ENCODE results near the gene ADD2.
"Not testable (repeated sequence)": the region's sequence is repeated elsewhere in the genome, so short reads cannot be mapped to it uniquely, and the experiment has no call there.

ADD2 gene

DNA sequence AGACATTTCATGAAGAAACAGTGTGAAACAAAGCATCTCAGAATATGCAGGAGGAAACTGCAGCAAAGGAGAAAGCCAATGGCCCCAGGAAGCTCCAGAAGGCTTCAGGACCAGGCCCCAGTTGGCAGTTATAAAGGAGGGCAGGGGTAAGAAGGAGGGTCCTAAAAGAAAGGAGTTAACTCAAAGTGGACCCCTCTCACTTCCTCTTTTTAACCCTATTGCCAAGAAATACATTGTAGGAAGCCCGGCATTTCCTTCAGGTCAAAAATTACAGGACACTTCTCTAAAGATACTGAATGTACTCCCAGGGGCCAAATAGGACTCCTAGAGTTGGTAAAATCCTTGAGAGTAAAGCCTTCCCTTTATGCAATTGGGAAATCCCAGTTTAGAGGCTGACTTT is 137.2 kb downstream of the ADD2 start:
- no peak for DNase-seq

DNA sequence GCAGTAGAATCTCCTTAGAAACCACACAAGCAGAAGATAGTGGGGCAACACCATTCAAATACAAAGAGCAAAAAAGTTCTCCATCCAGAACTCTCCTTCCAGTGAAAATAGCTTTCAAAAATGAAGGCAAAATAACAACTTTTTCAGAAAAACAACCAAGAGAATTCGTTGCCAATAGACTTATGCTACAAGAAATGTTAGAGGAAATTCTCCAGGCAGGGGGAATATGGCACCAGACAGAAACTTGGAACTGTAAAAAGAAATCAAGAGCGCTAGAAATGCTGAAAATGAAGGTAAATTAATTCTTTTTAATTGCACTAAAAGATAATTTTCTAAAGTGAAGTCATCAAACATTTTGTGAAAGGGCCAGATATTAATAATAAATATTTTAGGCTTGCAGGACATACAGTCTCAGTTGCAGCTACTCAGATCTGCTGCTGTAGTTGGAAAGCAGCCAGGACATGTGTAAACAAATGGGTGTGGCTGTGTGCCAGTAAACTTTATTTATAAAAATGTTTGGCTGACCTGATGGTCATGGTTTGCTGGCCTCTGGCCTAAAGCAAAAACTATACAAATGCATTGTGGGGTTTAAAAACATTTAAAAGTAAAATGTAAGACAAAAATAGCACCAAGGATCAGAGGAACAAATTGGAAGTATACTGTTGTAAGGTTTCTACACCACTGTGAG is 140.6 kb downstream of the ADD2 start:
- DNase-seq = no peak

GRCh38 chr2:70626254-70626990 is 141.6 kb downstream of the ADD2 start:
- DNase-seq = no peak

GRCh38 chr2:70621536-70621935 is 146.5 kb downstream of the ADD2 start:
- DNase-seq = not testable (repeated sequence)

- DNase-seq = no peak
These were observed 148.0 kb downstream of the ADD2 start for GRCh38 chr2:70620020-70620419.

DNA sequence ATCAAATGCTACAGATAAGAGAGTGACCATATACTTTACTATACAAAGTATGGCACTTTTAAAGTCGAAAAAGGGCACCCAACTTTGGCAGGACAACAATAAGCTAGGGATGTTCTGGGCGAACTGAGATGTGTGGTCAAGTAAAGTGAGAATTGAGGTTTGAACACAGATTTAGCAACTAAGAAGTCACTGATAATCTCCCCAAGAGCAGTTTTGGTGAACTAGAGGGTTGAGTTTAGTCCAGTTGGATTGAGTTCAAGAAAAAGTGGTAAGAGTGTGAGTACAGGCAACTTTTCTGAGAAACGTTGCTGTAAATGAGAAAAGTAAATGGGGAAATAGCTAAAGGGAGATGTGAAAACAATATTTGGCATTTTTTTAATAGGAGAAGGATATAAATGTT is 148.8 kb downstream of the ADD2 start:
- DNase-seq = no peak

DNA sequence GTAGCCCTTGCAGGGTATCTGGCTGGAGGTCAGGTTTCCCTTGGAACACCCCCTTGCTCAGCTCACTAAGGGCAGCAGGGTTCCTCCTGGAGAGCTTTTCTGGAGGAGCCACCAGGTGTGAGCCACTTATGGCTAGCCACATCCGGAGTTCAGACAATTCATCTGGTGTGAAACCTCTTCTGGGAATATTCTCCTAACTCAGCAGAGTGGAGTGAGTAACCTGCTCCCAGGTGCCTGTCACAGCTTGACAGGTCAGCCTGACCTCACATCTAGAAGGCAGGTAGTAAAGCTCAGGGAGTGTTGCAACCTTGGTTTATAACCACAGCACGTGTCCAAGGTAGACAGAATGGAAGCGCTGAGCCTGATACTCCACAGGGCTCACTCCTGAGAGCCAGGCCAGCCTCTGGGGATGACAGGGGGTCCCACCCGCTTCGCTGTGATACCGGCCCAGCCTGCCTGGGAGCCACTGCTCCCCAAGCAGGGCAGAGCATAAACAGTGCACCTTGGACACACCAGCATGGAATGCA is 151.8 kb downstream of the ADD2 start:
- DNase-seq = no peak

- no peak for DNase-seq
These were observed 152.8 kb downstream of the ADD2 start for GRCh38 chr2:70615222-70615621.

GRCh38 chr2:70613521-70613920 is 154.5 kb downstream of the ADD2 start:
- no peak for DNase-seq

GRCh38 chr2:70612574-70612973 is 155.4 kb downstream of the ADD2 start:
- no peak for DNase-seq

GRCh38 chr2:70608373-70608772 is 159.6 kb downstream of the ADD2 start:
- no peak for DNase-seq

- DNase-seq = no peak
These were observed 160.9 kb downstream of the ADD2 start for GRCh38 chr2:70607121-70607561.
